HUES6 (cell line): ENCODE data around the gene TMEM190.

Source experiments
- H3K27ac ChIP-seq: 2 replicates; pipeline ENCODE4 v1.7.0; 2013; ENCODE audit warnings: low read depth, mild to moderate bottlenecking, low read length, inconsistent platforms
- H3K27me3 ChIP-seq: 2 replicates; pipeline ENCODE4 v1.6.1; 2013; ENCODE audit warnings: low read length; ENCODE audit not compliant: control insufficient read depth, insufficient read depth
- H3K36me3 ChIP-seq: 2 replicates; pipeline ENCODE4 v1.6.1; 2013; ENCODE audit warnings: low read length; ENCODE audit not compliant: control insufficient read depth, insufficient read depth
- H3K4me1 ChIP-seq: 2 replicates; pipeline ENCODE4 v1.6.1; 2013; ENCODE audit warnings: low read length; ENCODE audit not compliant: control insufficient read depth, insufficient read depth
- H3K4me3 ChIP-seq: 2 replicates; pipeline ENCODE4 v1.5.1; 2013; ENCODE audit warnings: low read depth, low read length
- H3K9ac ChIP-seq: one replicate; pipeline ENCODE4 v1.6.1; 2013; ENCODE audit warnings: mild to moderate bottlenecking, low read length
- H3K9me3 ChIP-seq: 2 replicates; pipeline ENCODE4 v1.6.1; 2013; ENCODE audit warnings: low read depth, low read length; ENCODE audit not compliant: control insufficient read depth, insufficient read depth

TMEM190 gene

GRCh38 chr19:55373993-55374757 is 2.5 kb upstream of the TMEM190 start:
- H3K9ac ChIP-seq: peak overlapping the region; percentile 47
- H3K27me3 ChIP-seq: peaks cover 49% of the 10 kb centered on the region
- peak overlapping the region; percentile 42 for H3K4me3 ChIP-seq
- no peaks in the 10 kb centered on the region for H3K36me3 ChIP-seq
- H3K4me1 ChIP-seq: peaks cover 52% of the 10 kb centered on the region
- H3K27ac ChIP-seq: no peak overlapping the region; the same call in 1 of the 2 replicates
- H3K9me3 ChIP-seq: no peaks in the 10 kb centered on the region

GRCh38 chr19:55377356-55378131 is 918 bp downstream of the TMEM190 start:
- Histone ChIP-seq H3K9ac (peak overlapping the region; percentile 49), H3K4me3 (peak overlapping the region; percentile 60), H3K36me3 (no peaks in the 10 kb centered on the region), H3K9me3 (no peaks in the 10 kb centered on the region), H3K27me3 (peaks cover 35% of the 10 kb centered on the region), H3K27ac (no peak overlapping the region), H3K4me1 (peaks cover 39% of the 10 kb centered on the region)

DNA sequence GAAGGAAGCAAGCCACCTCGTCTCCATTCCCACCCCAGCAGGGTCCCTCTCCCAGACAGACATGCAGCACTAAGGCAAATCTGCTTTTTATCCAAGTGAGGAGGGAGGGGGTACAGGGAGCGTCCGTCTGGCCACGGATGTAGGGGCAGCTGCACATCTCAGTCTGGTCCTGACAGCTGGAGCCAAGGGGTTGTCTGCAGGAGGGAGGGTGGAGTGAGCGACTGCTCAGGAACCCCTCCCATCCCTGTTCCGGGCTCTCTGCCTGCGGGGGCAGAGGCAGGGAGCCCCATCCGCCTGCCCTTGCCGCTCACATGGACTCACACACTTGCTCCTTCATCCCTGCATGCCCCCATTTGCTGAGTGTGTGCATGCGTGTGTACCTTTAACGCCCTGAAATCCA is 2.5 kb downstream of the TMEM190 start:
- Histone ChIP-seq H3K27ac (no peak overlapping the region), H3K4me1 (peaks cover 27% of the 10 kb centered on the region), H3K4me3 (no peak overlapping the region), H3K27me3 (peaks cover 38% of the 10 kb centered on the region), H3K36me3 (no peaks in the 10 kb centered on the region), H3K9me3 (no peaks in the 10 kb centered on the region), H3K9ac (no peak overlapping the region)

DNA sequence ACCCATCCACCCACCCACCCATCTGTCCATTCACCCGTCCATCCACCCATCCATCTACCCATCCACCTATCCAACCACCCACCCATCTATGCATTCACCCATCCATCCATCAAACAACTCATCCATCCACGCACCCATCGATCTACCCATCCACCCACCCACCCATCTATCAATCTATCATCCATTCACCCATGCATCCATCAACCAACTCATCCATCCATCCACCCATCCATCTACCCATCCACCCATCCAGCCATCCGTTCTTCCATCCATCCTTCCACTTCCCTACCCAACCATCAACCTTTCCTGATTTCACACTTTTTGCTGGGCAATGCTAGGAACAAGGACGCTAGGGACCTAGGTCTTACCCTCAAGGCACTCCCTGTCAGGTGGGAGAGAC is 5.4 kb downstream of the TMEM190 start:
- Histone ChIP-seq H3K9me3 (no peaks in the 10 kb centered on the region), H3K4me1 (peaks cover 20% of the 10 kb centered on the region), H3K27ac (no peak overlapping the region), H3K4me3 (no peak overlapping the region), H3K27me3 (peaks cover 35% of the 10 kb centered on the region), H3K9ac (no peak overlapping the region), H3K36me3 (peaks cover 12% of the 10 kb centered on the region)

GRCh38 chr19:55382522-55383054 is 6.0 kb downstream of the TMEM190 start:
- H3K9ac ChIP-seq: no peak overlapping the region
- H3K36me3 ChIP-seq: peaks cover 18% of the 10 kb centered on the region
- no peaks in the 10 kb centered on the region for H3K9me3 ChIP-seq
- H3K4me1 ChIP-seq: peaks cover 22% of the 10 kb centered on the region
- H3K4me3 ChIP-seq: no peak overlapping the region
- H3K27ac ChIP-seq: no peak overlapping the region
- peaks cover 32% of the 10 kb centered on the region for H3K27me3 ChIP-seq

DNA sequence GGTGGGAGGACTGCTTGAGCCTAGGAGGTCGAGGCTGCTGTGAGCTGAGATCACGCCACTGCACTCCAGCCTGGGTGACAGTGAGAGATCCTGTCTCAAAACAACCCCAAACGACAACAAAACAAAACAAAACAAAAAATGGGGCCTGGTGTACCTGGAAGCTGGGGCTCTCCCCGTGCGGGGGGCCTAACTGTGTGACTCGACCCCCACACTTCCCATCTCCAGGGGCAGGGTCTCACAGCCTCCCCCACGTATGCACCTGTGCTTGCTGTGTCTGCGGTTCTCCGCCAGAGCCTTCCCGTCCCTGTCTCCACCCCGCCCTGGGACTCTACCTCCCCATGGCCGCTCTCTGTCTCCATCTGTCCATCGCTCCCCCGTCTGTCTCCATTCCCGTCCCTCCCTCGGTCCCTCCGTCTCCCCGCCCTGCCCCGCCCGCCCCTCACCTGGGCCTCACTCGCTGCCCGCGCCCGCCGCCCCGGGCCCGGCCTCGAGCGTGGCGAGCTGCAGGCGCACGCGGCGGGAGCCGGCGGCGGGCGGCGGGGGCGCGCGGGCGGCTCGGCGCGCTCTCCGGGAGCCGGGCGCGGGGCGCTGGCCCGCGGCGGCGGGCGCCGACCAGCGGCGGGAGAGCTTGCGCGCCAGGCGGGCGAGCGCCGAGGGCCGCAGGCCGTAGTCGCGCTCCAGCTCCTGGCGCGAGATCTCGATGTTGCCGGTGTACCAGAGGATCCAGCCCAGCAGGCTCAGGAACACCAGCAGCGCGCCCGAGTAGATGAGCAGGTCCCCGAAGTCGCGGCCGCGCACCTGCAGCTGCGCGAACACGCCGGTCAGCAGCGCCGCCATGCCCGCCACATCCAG is 6.9 kb downstream of the TMEM190 start:
- no peak overlapping the region for H3K27ac ChIP-seq
- H3K36me3 ChIP-seq: peaks cover 27% of the 10 kb centered on the region
- H3K9me3 ChIP-seq: no peaks in the 10 kb centered on the region
- H3K9ac ChIP-seq: peak overlapping the region; percentile 70
- H3K4me3 ChIP-seq: peak overlapping the region; percentile 92
- H3K4me1 ChIP-seq: peaks cover 25% of the 10 kb centered on the region
- peaks cover 26% of the 10 kb centered on the region for H3K27me3 ChIP-seq

DNA sequence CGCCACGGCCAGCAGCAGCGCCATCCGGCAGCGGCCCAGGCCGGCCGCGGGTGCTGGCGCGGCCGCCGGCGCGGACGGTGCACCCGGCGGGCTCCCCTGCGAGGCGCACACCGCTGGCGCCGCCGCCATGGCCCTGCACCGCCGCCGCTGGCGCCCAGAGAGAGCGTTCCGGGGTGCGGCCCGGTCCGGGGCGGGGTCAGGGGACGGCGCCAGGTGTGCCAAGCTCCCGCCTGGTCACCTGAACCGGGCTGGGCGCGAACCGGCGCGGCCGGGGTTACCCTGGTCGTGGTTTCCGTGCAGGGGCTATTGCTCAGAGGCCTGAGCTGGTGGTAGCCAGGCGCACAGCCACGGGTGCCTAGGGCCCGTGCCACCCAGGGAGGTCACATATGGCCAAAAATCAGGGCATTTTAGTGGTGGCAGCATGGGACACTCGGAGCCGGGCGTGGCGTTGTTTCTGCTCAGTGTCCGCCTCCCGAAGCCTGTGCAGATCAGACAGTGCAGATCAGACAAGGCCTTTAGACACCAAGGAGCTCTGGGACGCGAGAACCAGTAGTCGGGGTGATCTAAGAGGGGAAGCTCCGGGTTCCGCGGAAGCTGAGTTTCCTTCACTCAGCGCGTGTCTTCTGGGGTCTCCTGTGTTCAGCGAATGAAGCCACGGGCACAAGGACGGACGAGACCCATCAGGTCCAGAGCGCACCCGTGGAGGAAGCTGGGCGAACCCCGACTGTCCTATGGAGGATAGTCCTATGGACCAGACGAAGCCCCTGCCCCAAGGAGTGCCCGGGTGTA is 7.7 kb downstream of the TMEM190 start, which contains the start of gene TMEM238:
Gene TMEM238 (minus strand): TSS at position 162 of the 789 bp plus-strand sequence. CDS start 33 bp downstream, at position 129.
- no peak within 1 kb of the TSS for H3K27ac ChIP-seq

DNA sequence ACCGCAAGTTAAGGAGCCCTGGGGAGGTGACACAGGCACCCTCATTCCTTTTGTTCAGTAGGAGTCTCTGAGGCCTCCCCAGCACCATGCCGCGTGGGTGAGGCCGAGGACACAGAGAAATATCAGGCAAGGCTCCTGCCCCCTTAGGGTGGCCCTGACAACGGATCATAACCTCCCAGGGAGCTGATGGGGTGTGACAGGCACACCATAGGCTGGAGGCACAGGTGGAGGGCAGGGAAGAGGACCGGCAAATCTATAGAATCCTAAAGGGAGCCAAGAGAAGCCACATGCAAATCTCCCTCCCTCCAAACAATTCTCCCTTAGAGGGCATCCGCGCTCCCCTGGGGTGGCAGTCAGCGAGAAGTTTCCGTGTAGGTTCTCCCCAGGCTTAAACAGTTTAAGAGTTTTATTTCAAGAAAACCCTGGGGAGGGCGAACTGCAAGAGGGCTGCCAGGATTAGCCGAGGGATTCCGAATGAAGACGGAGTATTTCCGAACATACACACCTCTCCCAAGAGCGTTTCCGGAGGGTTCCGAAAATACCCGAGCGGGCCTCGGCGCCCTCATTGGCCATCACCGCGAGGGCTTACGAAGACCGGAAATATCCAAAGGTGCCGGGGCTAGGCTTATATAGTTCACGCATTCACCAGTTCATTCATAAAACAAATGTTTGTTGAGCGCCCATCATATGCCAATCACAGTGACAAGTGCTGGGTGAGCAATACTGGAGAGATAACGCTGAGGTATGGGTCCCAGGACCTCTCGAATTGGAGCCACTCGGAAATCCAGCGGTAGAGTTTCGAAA is 8.5 kb downstream of the TMEM190 start:
- H3K36me3 ChIP-seq: peaks cover 43% of the 10 kb centered on the region
- H3K27me3 ChIP-seq: peaks cover 15% of the 10 kb centered on the region
- peaks cover 41% of the 10 kb centered on the region for H3K4me1 ChIP-seq
- peak overlapping the region; percentile 44 for H3K27ac ChIP-seq
- peak overlapping the region; percentile 92 for H3K4me3 ChIP-seq
- H3K9ac ChIP-seq: peak overlapping the region; percentile 70
- no peaks in the 10 kb centered on the region for H3K9me3 ChIP-seq

More for the DNA sequence above, 7.7 kb downstream of the TMEM190 start, which contains the start of gene TMEM238:
- H3K4me1 ChIP-seq: peaks cover 33% of the 10 kb centered on the region
- H3K9me3 ChIP-seq: no peaks in the 10 kb centered on the region
- peak within 1 kb of the TSS; percentile 70 for H3K9ac ChIP-seq
- peaks cover 18% of the 10 kb centered on the region for H3K27me3 ChIP-seq
- peak within 1 kb of the TSS; percentile 92 for H3K4me3 ChIP-seq
- H3K36me3 ChIP-seq: peaks cover 35% of the 10 kb centered on the region

DNA sequence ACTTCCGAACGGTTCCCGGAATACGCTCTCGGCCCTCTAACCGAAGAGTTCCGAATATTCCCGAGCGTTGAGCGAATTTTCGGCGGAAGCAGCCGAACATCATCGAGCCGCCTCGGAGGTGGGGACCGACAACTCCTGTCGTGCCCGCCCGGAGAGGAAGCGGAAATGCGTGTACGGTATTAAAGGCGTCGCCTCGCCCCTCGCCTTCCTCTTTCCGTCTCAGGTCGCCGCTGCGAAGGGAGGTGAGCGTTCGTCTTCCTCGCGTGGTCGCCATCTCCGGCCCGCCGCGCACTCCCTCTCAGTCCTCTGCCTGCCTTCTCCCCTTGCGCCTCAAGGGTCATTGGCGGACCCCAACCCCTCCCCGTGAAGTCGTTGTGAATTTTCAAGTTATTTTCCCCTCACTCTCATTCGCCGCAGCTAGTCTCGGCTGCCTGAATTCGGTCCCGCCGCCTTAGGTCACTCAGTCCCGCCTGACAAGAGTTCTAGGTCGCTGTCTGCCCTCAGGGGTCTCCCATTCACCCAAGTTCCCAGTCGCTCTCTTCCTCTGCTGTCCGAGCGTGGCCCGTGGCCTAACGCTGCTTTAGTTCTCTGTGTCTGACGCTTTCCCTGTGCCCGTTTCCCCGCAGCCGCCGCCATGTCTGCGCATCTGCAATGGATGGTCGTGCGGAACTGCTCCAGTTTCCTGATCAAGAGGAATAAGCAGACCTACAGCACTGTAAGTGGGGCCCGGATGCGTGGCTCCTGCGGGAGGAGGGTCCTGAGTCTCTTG is 9.3 kb downstream of the TMEM190 start, which contains the start of gene RPL28:
Gene RPL28 (plus strand): TSS at position 209 of the 769 bp plus-strand sequence. CDS start 426 bp downstream, at position 635.
- Histone ChIP-seq H3K4me3 (peak within 1 kb of the TSS; percentile 92), H3K27ac (peak within 1 kb of the TSS; percentile 44), H3K9ac (peak within 1 kb of the TSS; percentile 96), H3K27me3 (peaks cover 15% of the 10 kb centered on the region), H3K36me3 (peaks cover 45% of the 10 kb centered on the region), H3K9me3 (no peaks in the 10 kb centered on the region), H3K4me1 (peaks cover 48% of the 10 kb centered on the region)
